NCI-H1105 (cell line): ENCODE data around the gene SCP2D1.

ENCODE experiments used
- DNase-seq: peaks from one replicate; lab custom pipeline; 2025; lab: John Stamatoyannopoulos, UW

The SCP2D1 gene

DNA sequence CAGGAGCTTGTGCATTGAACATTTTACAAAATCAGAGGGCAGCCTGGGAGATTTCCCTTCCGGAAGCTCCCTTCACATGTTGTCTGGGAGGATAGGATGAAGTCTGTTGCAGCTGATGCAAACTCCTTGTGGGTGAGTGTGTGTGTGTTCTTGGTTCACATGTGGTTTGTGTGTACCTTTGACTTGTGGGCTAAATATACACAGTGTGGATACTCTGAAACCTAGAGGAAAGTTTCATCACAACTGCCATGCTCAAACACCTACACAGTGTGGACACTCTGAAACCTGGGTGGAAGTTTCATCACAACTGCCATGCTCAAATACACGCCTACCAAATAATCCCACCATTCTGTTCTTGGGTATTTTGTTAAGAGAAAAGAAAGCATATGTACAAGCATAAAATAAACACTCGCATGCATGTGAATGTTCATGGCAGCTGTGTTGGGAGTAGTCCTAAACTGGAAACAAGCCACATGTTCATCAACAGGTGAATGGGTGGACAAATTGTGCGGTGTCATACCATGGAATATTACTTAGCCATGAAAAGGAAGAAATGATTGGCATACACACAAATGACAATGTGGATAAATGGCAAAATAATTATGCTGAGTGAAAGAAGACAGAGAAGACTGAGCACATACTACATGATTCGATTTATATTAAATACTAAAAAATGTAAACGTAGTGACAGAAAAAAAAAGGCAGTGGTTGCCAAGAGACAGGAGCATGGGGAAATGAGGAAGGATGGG, 1.8 kb downstream of the SCP2D1 start:
- DNase-seq, result no peak

DNA sequence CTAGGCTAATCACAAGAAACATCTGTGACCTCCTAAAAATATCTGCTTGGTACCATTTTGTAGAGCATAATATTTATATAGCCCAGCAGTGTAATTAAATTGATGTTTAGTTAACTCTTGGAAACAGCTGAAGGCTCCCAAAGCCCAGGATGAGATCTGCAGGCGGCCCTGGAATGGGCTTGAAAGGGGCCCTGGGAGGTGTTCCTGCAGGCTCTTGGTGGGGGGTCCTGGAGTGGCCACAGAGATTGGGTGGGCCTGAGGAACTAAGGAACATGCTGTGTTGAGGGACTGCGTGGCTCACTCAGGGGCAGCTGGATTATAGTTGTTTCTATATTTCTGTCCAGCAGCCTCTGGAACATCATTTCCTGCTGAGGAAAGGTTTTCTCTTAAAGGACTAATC, 9.2 kb downstream of the SCP2D1 start:
- DNase-seq, result no peak

DNA sequence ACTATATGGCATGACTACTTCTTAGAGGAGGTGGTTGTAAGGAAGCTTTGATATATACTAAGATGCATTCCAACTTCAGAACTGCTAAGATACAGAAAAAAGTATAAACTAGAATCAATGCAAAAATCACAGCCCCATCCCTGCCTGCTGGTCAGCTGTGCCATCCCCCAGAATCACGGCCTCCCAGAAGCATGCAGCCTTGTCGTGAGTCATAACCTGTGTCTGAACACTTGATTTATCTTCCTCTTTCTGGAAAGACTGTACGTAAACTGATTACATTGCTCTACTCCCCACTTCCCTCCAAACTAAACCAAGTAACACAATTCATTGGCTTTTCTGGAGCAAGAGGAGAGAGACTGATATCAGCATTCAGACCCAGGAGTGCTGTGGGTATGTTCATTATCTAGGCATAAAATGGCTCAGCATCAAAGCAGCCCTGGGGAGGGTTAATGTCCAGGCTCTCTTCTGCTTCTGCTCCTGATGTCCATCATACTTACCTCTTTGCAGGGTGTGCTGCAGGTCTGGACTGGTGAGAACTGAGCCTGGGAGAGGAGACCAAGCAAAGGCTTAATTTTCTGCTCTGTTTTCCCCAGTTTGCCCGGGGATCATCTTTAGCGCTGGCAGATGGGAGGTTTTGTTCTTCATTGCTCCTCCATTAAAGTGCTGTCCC, 18.4 kb downstream of the SCP2D1 start:
- DNase-seq, result no peak

DNA sequence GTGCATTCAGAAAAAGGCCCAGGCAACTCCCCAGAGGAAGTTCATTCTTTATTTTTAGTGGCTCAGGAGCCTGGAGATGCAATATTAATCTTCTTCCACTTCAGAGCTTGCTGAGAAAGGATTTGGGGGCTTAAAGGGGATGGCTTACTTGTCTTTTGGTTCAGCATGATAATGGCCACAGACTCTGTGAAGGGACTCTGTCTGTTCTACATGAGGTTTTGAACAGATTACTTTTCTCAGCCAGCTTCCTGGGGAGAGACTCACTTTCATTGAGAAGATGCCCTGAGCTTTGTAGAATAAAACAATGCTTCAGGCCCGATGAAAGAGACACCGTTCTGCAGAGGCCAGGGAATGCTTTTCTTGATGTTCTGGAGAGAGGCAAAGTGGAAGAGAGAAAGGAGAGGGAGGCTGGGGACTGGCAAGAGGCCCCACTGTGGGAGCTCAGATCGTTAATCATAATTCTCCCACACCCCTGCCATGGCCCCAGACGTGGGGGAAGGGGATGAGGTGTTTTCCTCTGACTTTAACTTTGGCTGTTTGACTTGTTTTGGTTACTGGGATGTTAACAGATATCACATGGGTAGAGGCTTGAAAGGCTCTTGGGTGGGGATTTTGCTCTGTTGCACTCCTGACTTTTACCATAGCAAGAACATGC, 19.1 kb downstream of the SCP2D1 start:
- no peak for DNase-seq

DNA sequence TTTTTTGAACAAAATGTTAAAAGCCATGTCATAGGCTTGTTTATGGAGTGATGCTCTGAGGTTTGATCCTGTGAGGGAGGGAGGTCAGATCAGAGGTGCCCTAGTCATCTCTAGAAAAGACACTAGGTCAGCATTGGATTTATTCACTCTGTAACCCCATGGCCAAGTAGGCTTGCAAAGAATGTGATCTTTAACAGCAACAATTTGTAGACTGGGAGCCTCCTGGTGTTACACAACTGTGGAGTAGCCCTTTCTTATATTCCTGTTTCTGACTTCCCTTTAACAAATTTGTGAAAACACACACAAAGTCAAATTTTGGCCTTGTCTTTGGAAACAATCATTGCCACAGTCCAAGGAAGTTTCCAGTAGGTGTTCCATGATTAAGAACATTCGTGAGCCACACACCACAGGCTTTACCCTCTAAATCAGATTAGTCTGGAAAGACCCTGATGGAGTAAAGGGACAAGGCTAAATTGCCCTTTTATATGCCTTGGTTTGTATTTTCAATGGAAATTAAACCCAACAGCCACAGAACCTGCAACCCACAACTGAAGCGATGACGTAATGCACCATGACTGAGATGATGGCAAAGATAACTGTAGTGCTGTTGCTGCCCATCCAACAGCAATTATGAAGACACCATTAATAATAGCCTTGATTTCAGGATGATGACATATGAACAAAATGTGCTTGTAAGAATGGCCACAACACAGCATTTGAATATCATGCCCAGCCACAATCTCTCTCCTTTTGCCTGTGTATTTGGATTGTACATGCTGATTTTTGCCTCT, 22.1 kb downstream of the SCP2D1 start:
- DNase-seq, result no peak

DNA sequence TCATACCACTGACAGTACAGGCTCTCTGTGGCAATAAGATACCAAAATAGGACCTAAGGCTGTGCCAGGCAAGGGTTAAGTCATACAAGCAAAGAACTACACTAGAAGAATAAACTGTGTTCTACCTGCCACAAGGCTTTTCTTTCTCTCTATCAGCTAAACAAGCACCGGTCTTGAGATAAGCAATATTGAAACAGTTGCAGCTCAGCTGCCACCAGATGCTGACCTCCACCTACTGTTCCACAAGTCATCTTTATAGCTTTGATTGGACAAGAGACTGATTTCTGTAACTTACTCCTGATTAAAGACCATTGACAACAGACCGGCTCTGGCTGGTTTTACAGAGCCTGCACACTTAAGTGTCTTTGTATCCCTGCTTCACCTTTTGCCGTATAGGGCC, 24.1 kb downstream of the SCP2D1 start:
- DNase-seq, result no peak

DNA sequence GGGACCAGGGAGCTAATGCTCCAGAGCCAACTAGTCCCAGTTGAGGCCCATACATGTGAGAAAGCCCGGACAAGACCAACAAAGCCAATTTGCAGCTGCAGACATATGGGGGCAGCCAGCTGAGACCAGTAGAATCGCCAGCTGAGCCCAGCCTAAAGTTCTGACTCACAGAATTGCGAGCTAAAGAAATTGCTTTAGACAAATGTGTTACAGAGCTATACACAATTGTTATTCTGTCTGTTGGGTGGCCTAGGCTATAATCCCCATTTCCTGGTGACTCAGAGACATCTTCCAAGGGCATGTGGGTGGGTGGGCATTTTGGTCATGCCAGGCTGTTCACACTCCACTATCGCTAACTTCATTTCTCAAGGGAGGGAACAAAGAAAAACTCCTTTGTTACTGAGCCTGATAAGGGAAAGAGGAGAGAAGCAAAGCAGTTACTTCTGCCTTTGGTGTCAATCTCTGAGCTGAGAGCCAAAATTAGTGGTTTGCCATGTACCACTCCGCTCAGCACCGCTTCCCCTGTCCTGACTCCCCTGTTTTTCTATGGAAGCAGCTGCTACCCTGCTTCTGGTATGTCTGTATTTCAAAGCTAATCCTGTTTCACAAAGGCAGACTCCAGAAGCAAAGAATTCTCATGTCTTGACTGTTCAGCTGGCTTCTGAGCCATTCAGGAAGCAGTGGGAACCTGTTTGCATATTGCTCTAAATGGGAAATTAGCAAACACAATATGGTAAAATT, 26.1 kb downstream of the SCP2D1 start:
- DNase-seq, result no peak

DNA sequence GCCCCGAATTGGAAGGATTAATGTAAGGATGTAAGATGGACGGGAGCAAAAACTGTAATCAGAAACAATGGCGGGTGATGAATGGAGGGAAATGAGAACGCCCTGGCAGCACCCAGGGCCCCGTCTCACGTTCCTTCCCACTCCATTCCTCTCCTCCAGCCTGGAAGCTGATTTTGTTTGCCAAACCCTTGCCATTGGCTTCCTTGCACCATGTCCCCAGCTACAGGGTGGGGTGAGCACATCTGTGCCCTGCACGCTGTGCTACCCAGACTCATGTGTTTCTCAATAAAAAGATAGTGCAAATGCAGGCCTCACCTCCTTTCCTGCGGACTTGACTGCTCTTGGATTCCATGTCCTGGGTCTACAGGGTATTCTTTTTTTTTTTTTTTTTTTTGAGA, 26.7 kb downstream of the SCP2D1 start:
- DNase-seq, result no peak

DNA sequence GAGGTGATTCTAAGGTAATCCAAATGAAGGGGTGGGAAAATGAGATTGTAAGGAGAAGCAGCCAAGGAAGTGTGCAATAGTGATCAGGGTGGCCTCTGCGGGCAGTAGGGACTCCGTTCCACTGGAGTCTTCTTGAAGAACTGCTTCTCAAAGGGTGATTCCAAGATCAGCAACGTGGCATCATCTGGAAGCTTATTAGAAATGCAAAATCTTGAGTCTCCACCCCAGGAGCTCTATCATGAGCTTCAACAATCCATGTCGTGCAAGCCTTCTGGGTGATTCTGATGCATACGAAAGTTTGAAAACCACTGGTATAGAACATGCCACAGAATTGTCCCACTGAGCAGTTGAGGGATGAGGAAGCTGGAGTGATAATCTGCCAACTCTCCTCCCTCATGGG, 31.4 kb downstream of the SCP2D1 start:
- DNase-seq, result no peak

DNA sequence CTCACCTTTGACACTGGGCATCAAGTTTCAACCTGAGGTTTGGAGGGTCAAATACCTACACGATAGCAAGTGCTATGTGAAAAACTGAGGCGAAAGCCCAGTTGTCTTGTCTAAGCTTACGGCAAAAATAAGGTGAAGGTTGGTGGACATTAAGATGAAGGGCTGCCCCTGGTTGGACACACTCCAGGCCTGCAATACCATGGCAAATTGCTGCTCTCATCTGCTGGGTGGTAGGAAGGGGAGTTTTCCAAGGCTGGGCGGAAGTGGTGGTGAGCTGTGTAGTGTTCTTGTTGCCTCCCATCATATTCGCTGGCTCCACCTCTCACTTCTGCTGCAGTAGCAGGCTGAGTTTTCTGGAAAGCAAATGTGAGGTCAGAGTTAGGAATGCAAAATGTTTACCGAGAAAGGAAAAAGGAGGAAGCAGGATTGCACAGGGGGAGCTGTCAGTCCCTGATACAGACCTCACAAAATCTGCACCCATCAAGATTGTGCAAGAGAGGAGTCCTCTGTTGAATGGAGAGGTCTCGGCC, 33.7 kb downstream of the SCP2D1 start:
- no peak for DNase-seq

DNA sequence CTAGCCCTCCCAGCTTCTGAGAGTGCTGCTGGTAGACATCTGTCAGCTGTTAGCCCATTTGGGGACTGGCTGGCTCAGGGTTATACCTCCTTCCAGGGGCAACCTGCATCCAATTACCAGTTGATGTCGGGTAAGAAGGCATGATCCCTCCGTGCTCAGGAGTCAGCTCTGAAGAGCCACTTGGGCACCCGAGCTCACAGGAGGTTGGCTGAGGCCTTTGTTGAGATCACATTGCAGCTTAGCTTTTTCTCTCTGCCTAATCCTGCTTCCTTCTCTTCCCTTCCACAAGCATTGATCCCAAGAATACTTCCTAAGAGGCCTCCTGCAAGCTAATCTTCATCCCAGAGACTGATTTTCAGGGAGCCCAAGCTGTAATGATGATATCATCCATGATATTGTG, 35.5 kb downstream of the SCP2D1 start:
- no peak for DNase-seq

DNA sequence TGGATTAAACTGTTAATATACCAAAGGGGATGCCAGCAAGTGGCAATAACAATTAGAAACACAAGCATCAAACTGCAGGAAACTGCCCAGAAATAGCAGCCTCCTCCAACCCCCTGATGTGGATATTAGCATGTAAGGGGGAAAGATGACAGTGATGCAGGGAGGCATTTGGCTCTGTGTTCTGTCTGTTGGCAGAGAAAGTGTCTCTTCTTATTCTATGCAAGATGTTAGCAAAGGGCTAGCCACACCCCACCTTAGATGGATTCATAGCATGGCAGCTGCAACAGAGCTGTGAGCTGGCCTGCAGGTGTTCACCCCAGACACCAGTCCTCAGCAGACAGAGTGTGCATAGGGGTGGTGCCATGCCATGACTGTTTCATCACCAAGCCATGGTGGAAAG, 38.0 kb downstream of the SCP2D1 start:
- no peak for DNase-seq

DNA sequence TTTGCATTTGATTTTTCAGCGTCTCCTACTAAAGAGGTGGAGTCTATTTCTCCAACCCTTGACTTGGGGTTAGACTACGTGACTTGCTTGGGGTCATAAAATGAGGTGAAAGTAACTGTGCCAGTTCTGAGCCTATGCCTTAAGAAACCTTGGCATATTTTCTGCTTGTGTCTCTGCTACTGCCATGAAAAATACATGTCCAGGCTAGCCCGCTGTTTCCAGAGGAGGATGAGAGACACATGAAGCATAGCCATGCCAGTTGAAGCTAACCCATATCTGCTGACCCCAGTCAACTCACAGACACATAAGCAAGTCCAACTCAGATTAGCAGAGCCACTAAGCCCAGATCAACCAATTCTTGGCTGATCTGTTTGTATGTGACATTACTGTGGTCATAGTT, 38.7 kb downstream of the SCP2D1 start:
- DNase-seq, result no peak

DNA sequence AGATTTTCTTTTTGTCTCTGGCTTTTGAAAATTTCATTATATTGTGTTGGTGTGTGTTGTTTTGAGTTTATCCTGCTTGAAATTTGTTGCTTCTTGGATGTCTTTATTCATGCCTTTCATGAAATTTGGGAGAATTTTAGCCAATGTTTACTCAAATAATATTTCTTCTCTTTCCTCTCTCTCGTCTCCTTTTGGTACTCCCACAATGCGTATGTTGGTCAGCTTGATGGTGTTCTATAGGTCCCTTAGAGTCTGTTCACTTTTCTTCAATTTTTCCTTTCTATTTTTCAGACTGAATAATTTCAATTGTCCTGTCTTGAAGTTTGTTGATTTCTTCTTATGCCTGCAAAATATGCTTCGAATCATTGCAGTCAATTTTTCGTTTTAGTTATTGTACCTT, 39.6 kb downstream of the SCP2D1 start:
- no peak for DNase-seq

DNA sequence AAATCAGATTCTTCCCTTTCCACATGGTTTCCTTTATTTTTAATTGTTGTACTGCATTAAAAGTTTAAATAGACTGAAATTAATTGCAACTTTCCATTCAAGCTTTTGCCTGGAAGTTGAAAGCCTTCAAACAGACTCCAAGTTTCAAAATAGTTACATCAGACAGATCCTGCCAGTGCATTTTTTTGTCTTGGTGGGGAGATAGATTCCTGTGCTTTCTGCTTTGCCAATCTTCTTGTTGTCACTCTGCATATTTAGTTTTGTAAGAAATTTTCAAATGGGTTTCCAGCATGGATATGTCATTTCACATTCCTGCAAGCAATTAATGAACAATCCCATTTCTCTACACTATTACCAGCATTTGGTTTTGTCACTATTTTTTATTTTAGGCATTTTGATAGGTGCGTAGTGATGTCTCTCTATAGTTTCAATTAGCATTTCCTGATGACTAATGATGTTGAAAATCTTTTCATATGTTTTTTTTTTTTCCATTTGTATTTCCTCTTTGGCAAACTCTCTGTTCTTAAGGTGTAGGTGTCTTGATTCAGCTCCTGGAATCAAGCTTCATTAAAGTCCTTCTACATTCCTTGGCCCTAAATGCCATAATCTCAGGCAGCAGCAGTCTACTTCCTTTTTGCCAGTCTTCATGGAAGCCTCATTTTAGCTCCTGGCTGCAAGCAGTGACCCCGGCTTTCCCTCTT, 40.5 kb downstream of the SCP2D1 start:
- no peak for DNase-seq

DNA sequence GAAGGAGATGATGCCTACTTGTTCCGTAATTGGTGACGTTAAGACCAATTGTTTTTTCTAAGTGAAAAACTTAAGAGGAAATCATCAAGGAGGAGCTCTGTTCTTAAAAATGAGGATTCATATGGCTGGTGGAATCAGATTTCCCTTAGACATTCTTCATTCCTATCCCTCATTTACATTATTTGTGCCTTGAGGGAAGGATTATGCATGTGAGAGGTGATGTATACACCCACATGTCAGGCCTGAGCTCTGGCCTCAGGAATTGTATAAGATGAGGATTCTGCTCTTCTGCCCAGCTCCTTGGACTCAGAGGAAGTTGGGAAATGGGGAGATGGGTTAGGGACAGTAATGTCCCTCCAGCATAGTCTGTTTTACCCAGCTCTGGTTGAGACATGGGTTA, 42.3 kb downstream of the SCP2D1 start:
- no peak for DNase-seq

DNA sequence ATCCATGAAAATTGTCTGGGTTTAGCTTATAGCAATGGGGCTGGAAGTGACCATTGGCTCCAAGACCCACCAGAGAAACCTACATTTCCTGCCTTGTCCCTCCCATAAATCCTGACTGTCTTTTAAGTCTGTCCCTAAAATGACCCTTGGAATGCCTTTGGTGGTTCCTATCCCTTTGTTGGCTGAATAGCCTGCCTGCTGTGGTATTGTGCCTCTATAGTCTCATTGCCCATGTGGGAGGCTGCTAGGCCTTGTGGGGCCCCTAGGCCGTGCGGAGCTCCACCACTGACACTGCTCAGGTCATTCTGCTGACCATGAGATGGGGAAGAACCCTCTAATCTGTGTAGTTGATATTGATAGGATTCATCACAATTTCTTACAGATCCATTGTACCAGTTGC, 43.3 kb downstream of the SCP2D1 start:
- no peak for DNase-seq

DNA sequence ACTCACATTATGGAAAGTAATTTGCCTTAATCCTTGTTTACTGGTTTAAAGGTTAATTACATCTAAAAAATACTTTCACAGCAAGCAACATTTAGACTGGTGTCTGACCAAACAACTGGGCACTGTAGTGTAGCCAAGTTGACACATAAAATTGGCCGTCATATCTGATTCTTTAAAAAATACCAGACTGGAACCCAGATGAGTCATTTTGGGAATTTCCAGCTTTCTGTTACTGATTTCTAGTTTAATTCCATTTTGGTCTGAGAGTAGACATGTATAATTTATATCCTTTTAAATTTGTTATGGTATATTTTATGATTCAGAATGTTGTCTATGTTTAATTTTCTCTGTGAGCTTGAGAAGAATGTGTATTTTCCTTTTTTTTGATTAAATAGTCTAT, 44.1 kb downstream of the SCP2D1 start:
- no peak for DNase-seq

DNA sequence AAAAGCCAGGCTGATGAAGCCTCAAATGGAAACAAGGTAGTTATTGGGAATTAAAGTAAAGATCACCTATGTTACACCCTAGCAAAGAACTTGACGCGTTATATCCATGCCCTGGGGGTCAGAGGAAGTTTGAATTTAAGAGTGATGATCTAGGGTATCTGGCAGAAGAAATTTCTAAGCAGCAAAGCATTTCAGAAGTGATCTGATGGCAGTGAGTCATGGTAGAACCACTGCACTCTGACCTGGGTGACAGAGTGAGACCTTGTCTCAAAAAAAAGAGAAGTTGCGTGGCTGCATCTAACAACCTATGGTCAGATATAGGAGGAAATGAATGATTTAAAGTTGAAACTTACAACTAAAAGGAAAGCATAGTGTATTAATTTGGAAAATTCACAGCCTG, 45.2 kb downstream of the SCP2D1 start:
- DNase-seq, result no peak
